Right atrium auricular region (tissue), 2 donors: ENCODE measurements around the gene OSGEP. TPM values are rescaled to one million over a fixed set of nuclear protein-coding genes. Genes with fewer than 3 reads are reported as not detected.

Experiments used
- DNase-seq: peaks from one replicate; pipeline ENCODE4 v3.0.0-alpha.2; 2019; ENCODE audit warnings: low spot score
- H3K27ac ChIP-seq, 2 donors: fragments of 200-600 bp; sonication (generic); 1 replicate in 1 of 2; 2 replicates in 1 of 2; pipeline ENCODE4 v1.5.1; 2016 to 2019
- H3K27me3 ChIP-seq, 2 donors: fragments of 200-600 bp; sonication (generic); one replicate each; pipeline versions ENCODE4 v1.5.1 to v1.6.0; 2017 to 2019
- H3K36me3 ChIP-seq: fragments of 200-600 bp; sonication (generic); one replicate; pipeline ENCODE4 v1.5.1; 2016
- H3K4me1 ChIP-seq, 2 donors: fragments of 200-600 bp; sonication (generic); one replicate each; pipeline versions ENCODE4 v1.5.1 to v1.6.0; 2017 to 2019
- H3K4me3 ChIP-seq, 2 donors: fragments of 200-600 bp; sonication (generic); 1 replicate in 1 of 2; 2 replicates in 1 of 2; pipeline ENCODE4 v1.5.1; 2017 to 2019; ENCODE audit warnings: mild to moderate bottlenecking in 1 of 2, moderate library complexity in 1 of 2
- H3K9me3 ChIP-seq, 2 donors: fragments of 200-600 bp; sonication (generic); one replicate each; pipeline ENCODE4 v1.5.1; 2019
- total RNA-seq, 2 donors: library from RNA; depleted of rRNA; stranded (reverse); fragments of >200 nt; gene quantifications; one replicate each; pipeline ENCODE4 v1.1.0, GENCODE V29; 2016
- TF ChIP-seq, protein P1 (sequence below), 2 donors: fragments of 200-600 bp; sonication (generic); IDR thresholded peaks; one replicate each; pipeline ENCODE4 v1.5.1; 2019; ENCODE audit warnings: antibody characterized with exemption in 2 of 2

Gene OSGEP
- total RNA-seq, 2 donors from 2014 or later, result 23.8 to 30.1 TPM

- DNase-seq, result no peak
- no peak overlapping the region for H3K27ac ChIP-seq
- H3K4me3 ChIP-seq, result no peak overlapping the region
- no peaks in the 10 kb centered on the region for H3K36me3 ChIP-seq
- peaks cover 0 to 10% of the 10 kb centered on the region in 2 donors for H3K4me1 ChIP-seq
- TF ChIP-seq, protein P1, sequence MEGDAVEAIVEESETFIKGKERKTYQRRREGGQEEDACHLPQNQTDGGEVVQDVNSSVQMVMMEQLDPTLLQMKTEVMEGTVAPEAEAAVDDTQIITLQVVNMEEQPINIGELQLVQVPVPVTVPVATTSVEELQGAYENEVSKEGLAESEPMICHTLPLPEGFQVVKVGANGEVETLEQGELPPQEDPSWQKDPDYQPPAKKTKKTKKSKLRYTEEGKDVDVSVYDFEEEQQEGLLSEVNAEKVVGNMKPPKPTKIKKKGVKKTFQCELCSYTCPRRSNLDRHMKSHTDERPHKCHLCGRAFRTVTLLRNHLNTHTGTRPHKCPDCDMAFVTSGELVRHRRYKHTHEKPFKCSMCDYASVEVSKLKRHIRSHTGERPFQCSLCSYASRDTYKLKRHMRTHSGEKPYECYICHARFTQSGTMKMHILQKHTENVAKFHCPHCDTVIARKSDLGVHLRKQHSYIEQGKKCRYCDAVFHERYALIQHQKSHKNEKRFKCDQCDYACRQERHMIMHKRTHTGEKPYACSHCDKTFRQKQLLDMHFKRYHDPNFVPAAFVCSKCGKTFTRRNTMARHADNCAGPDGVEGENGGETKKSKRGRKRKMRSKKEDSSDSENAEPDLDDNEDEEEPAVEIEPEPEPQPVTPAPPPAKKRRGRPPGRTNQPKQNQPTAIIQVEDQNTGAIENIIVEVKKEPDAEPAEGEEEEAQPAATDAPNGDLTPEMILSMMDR (IDR thresholded peaks at IDR 0.05), result no peak
- H3K9me3 ChIP-seq, result no peaks in the 10 kb centered on the region
- no peaks in the 10 kb centered on the region for H3K27me3 ChIP-seq
Observed at GRCh38 chr14:20436363-20436755, 18.3 kb downstream of the OSGEP start.

DNA sequence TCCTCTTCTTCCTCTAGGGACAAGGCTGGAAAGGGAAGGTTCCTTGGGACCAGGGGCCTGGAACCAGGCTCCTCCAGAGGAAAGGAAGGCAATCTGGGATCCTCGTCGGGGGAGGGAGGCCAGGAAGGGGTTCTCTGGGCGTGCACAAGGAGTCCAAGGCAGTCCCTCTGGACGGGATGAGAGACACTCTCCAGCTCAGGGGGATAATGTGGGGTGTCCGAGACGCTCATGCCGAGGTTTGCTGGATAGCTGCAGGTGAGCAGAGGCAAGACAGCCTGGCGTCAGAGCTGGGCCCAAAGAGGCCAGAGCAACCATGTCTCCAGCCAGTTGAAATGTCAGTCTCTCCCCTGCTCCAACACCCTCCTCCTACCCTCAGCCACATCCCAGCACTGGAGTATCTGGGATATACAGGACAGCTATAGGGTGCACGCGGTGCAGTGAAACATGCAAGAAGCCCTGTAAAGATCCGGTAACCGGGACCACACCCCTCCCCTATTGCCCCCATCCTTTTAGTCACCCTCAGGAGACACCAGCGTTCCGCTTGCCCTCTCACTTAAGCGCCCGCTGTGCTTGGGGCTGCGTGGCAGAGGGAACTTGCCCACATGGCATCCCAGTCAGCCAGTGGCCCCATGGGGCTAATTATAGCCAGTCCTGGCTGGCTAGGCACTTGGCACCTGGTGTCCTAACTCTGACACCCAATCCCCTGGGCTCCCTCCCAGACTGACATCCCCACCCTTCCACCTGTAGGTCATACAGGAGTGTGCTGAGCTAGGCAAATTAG is 18.8 kb downstream of the OSGEP start, which contains the start of gene KLHL33:
TSS of gene KLHL33 (minus strand) at position 585 of the 781 bp plus-strand sequence. CDS start at position 230, 355 bp downstream.
- Histone ChIP-seq H3K4me3 (peak within 1 kb of the TSS; percentile 34 to 51), H3K9me3 (no peaks in the 10 kb centered on the region), H3K4me1 (peaks cover 0 to 10% of the 10 kb centered on the region in 2 donors), H3K36me3 (no peaks in the 10 kb centered on the region), H3K27ac (peak within 1 kb of the TSS; percentile 58 to 67), H3K27me3 (no peaks in the 10 kb centered on the region)
- TF ChIP-seq, protein P1 (IDR thresholded peaks at IDR 0.05), result no peak
- no peak for DNase-seq

DNA sequence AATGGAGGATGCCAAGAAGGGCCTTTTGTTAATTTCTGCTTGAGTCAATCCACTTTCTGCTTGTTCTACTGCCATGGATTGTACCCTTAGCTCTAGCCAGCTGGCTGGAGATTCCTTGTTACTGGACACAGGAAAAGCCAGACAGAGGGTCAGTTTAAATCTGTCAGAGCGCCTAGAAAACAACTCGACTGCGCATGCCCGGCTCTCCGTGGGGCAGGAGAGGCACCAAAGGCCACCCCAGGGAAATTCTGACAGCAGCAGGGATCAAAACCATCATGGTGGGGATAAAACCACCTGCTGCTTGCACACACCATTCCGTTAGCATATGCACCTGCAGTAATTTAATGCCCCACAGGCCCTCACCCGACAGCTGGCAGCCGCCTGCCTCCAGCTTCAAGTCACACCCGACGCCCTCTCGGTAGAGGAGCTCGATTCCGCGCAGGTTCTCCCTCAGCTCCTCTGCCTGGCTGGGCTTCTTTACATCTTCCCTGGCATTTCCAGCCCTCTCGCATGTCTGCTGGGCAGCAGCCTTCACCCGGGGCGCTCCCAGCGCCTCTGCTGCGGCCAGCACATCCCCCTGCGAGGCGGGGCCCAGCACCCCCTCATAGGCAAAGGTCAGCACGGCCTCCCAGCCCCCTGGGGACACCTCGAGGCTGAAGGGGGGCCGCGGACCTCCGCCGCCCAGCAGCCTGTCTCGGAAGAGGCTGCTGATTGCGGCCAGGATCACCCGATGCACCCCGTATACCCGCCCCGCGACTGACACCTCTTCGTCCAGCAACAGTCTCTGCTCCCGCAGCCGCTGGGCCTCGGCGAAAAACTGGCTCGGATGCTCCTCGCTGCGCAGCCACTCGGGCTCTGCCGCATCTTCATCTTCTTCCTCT is 19.7 kb downstream of the OSGEP start:
- TF ChIP-seq, protein P1 (IDR thresholded peaks at IDR 0.05), result no peak
- H3K27me3 ChIP-seq, result no peaks in the 10 kb centered on the region
- peak overlapping the region; percentile 34 to 51 for H3K4me3 ChIP-seq

GRCh38 chr14:20429801-20430669 is 24.6 kb downstream of the OSGEP start:
- peaks cover 0 to 11% of the 10 kb centered on the region in 2 donors for H3K4me1 ChIP-seq
- no peaks in the 10 kb centered on the region for H3K9me3 ChIP-seq
- H3K4me3 ChIP-seq, result no peak overlapping the region
- no peaks in the 10 kb centered on the region for H3K27me3 ChIP-seq
- no peaks in the 10 kb centered on the region for H3K36me3 ChIP-seq
- no peak overlapping the region for H3K27ac ChIP-seq
- no peak for DNase-seq
- TF ChIP-seq, protein P1 (IDR thresholded peaks at IDR 0.05), result no peak

More for the DNA sequence above, 19.7 kb downstream of the OSGEP start:
- H3K36me3 ChIP-seq, result no peaks in the 10 kb centered on the region
- no peaks in the 10 kb centered on the region for H3K9me3 ChIP-seq
- H3K27ac ChIP-seq, result peak overlapping the region; percentile 58 to 67
- peaks cover 0 to 16% of the 10 kb centered on the region in 2 donors for H3K4me1 ChIP-seq
- peak; percentile 64 for DNase-seq

DNA sequence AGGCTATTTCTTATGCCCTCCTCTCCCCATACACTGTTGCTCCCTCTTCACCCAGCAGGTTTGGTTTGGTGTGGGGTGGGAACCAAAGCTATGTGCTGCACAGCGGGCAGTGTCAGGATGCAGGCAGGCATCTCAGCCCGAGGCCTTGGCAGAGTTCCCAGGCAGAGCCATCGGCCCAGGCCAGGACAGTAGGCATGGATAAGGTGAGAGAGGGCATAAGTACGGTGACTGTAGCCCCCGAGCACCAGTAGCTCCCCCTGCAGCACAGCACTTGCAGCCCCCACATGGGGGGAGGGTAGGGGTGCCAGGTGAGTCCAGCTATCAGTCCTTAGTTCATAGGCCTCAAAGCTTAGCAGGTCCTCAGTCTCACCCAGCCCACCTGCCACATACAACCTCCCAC is 25.8 kb downstream of the OSGEP start:
- Histone ChIP-seq H3K4me1 (peaks cover 0 to 9% of the 10 kb centered on the region in 2 donors), H3K27me3 (no peaks in the 10 kb centered on the region), H3K9me3 (no peaks in the 10 kb centered on the region), H3K36me3 (no peaks in the 10 kb centered on the region), H3K27ac (no peak overlapping the region), H3K4me3 (no peak overlapping the region)
- no peak for DNase-seq
- TF ChIP-seq, protein P1 (IDR thresholded peaks at IDR 0.05), result no peak
